Ovary (tissue), 9 donors: ENCODE data around the gene GRM5. TPM values are rescaled to one million over a fixed set of nuclear protein-coding genes. Genes with fewer than 3 reads are reported as not detected.

Experiments
- DNase-seq, 5 donors: peaks; one replicate each; pipeline ENCODE4 v3.0.0-alpha.2; 2019 to 2020
- H3K27ac ChIP-seq, 2 donors: fragments of 200-600 bp; one replicate each; pipeline versions ENCODE4 v1.5.1 to v1.8.0; 2019 to 2022
- H3K27me3 ChIP-seq: fragments of 200-600 bp; one replicate; pipeline ENCODE4 v1.8.0; 2022
- H3K36me3 ChIP-seq: fragments of 200-600 bp; sonication (generic); one replicate; pipeline ENCODE4 v1.5.1; 2019
- H3K4me1 ChIP-seq: one replicate; pipeline ENCODE4 v1.8.1; 2013; ENCODE audit warnings: mild to moderate bottlenecking, moderate library complexity; ENCODE audit not compliant: insufficient read depth
- H3K4me3 ChIP-seq: fragments of 200-600 bp; sonication (generic); one replicate; pipeline ENCODE4 v1.5.1; 2017
- H3K9me3 ChIP-seq, 2 donors: fragments of 200-600 bp in 1 of 2; sonication (generic) in 1 of 2; one replicate each; pipeline versions ENCODE4 v1.5.1 to v1.8.1; 2013 to 2019; ENCODE audit warnings: mild to moderate bottlenecking in 1 of 2, moderate library complexity in 1 of 2
- EP300 ChIP-seq: sonication (generic); formaldehyde crosslinking; IDR thresholded peaks from one replicate; pipeline ENCODE4 v1.6.1; 2017; ENCODE audit warnings: antibody characterized with exemption
- POLR2A ChIP-seq: fragments of 450-650 bp; IDR thresholded peaks from one replicate; pipeline ENCODE4 v1.6.1; 2017; ENCODE audit warnings: antibody characterized with exemption, mild to moderate bottlenecking, moderate library complexity
- WGBS, 3 donors: extraction: QIAGEN DNeasy Blood & Tissue Kit in 1 of 3; methylation state at CpG; one replicate each; pipeline versions ENCODE4 v1.1.5 to v1.1.7; 2013 to 2017; 5-methylcytosine and 5-hydroxymethylcytosine counted together
- intact Hi-C, 4 donors: fragments of 100-400 bp; cut with DNase I; formaldehyde crosslinking; loops; one replicate each; pipeline versions ENCODE4 v1.11.0 to v1.15.1; 2022 to 2023
- polyA plus RNA-seq, 2 donors: library from polyadenylated mRNA; stranded (reverse); fragments of 200-250 nt in 1 of 2; fragments of 350-450 nt in 1 of 2; fragmentation: Illumina TruSeq in 1 of 2; extraction: RNeasy Lipid Tissue Mini Kit (QIAGEN cat#74804) in 1 of 2; gene quantifications; one replicate each; pipeline ENCODE4 v1.2.3, GENCODE V29; 2013 to 2014
- total RNA-seq, 7 donors: library from RNA; depleted of rRNA in 2 of 7; stranded (reverse); fragments of >200 nt in 2 of 7; fragmentation: NEBNext Ultra II Directional in 3 of 7; extraction: Animal tissue kit (Norgen Biotek cat#: 25700) in 3 of 7; gene quantifications; one replicate each; pipeline versions ENCODE4 v1.1.0 to v1.2.4, GENCODE V29; 2016 to 2023
- TF ChIP-seq, protein P1 (sequence below), 3 donors: fragments of 450-650 bp in 2 of 3; fragments of 200-600 bp in 1 of 3; IDR thresholded peaks; one replicate each; pipeline versions ENCODE4 v1.5.1 to v1.8.0; 2016 to 2022; ENCODE audit warnings: antibody characterized with exemption in 3 of 3, mild to moderate bottlenecking in 1 of 3
- donor health status: DM: no; HTN: no; CAD: no; lungs with moderate emphysema.
- donor health status: DM: no; HTN: no; CAD: no.
- donor health status: Bipolar disorder and iron deficiency.
- donor health status: DM: yes; HTN: yes; CAD: no.
- donor health status: DM: no; HTN: no; CAD: no.
- donor health status: DM: yes; HTN: yes; CAD: no.

The GRM5 gene
- total and polyA plus RNA-seq, 9 donors = under 0.01 to 0.03 TPM; not detected in 7

DNA sequence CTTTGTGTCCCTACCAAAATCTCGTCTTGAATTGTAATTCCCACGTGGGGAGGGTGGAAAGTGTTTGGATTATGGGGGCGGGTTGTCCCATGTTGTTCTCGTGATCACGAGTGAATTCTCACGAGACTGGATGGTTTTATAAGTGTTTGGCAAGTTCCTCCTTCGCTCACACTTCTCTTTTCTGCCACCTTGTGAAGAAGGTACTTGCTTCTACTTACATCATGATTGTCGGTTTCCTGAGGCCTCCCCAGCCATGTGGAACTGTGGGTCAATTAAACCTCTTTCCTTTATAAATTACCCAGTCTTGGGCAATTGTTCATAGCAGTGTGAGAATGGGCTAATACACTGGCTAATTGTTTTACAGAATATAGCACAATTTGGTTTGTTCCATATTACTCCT lies 326.3 kb downstream of the GRM5 start:
- H3K9me3 ChIP-seq = no peaks in the 10 kb centered on the region
- no peak overlapping the region for H3K27ac ChIP-seq
- WGBS, 3 donors = 81 to 86% (median 81%) methylated on average over 8 of the region's 8 CpGs
- no peak for DNase-seq
- intact Hi-C loops = no loop called here
- H3K4me3 ChIP-seq = no peak overlapping the region
- TF ChIP-seq, protein P1, sequence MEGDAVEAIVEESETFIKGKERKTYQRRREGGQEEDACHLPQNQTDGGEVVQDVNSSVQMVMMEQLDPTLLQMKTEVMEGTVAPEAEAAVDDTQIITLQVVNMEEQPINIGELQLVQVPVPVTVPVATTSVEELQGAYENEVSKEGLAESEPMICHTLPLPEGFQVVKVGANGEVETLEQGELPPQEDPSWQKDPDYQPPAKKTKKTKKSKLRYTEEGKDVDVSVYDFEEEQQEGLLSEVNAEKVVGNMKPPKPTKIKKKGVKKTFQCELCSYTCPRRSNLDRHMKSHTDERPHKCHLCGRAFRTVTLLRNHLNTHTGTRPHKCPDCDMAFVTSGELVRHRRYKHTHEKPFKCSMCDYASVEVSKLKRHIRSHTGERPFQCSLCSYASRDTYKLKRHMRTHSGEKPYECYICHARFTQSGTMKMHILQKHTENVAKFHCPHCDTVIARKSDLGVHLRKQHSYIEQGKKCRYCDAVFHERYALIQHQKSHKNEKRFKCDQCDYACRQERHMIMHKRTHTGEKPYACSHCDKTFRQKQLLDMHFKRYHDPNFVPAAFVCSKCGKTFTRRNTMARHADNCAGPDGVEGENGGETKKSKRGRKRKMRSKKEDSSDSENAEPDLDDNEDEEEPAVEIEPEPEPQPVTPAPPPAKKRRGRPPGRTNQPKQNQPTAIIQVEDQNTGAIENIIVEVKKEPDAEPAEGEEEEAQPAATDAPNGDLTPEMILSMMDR (IDR thresholded peaks at IDR 0.05) = no peak
- TF ChIP-seq POLR2A = no peak
- TF ChIP-seq EP300 = no peak
- no peaks in the 10 kb centered on the region for H3K4me1 ChIP-seq
- H3K36me3 ChIP-seq = no peaks in the 10 kb centered on the region
- no peaks in the 10 kb centered on the region for H3K27me3 ChIP-seq

DNA sequence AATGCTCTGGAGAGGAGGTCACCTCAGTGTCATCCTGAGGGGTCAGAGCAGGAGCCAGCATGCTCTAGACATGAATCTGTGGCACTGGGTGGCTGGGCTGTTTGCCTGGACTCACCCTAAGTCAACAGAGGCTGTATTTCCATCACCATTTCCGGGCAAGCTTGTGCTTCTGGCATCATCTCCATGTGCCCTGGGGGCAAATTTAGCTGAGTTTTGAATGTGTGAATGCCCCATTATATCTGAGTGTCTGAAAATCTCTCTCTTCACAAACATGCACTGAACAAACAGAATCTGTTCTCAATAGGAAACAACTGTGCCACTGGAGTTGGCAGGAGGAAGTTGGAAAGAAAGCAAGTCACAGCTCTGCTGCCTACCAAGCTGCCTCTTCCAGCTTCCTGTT lies 356.2 kb downstream of the GRM5 start:
- no peaks in the 10 kb centered on the region for H3K36me3 ChIP-seq
- no peak for DNase-seq
- 77 to 83% (median 79%) methylated on average over 1 of the region's 1 CpG for WGBS, 3 donors
- no peaks in the 10 kb centered on the region for H3K27me3 ChIP-seq
- no peaks in the 10 kb centered on the region for H3K4me1 ChIP-seq
- intact Hi-C loops = no loop called here
- no peaks in the 10 kb centered on the region for H3K9me3 ChIP-seq
- TF ChIP-seq, protein P1 (IDR thresholded peaks at IDR 0.05) = no peak
- TF ChIP-seq EP300 = no peak
- TF ChIP-seq POLR2A = no peak
- no peak overlapping the region for H3K4me3 ChIP-seq
- H3K27ac ChIP-seq = no peak overlapping the region

DNA sequence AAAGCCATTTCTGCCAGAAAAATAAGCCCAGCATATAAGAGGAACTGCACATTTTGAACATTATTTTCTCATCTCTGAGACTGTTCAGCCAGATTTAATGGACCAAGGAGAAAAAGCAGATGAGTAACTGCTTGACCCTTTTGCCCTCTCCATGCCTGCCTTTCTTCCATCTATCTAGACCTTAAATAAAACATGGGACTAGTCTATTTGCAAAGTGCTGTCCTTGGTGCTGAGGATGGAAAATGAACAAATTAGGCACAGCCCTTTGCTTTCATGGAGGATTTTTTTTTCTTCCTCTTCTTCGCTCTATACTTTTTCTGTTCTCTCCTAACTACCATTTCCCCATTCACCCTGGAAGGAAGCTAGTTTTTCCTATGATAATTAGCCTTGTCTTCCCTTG lies 361.3 kb downstream of the GRM5 start:
- TF ChIP-seq EP300 = no peak
- no peak for TF ChIP-seq POLR2A
- TF ChIP-seq, protein P1 (IDR thresholded peaks at IDR 0.05) = no peak
- H3K4me3 ChIP-seq = no peak overlapping the region

DNA sequence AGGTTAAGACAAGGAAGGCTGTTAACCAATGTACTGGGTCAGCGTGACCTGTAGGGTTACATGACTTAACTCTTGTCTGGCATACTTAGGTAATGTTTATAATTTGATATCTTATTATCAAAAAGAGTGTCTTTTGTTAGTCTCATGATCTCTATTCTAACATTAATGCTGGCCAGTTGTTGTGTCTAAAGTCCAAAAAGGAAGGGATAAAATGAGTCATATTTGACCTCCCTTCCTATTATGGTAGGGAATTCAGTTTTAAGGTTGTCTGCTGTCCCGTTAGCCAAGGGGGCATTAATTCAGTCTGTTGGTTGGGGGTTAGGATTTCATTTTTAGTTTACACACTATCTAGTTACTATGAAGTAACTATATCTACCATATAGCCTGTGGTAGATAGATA lies 364.0 kb downstream of the GRM5 start:
- Histone ChIP-seq H3K9me3 (no peaks in the 10 kb centered on the region), H3K4me1 (peaks cover 1% of the 10 kb centered on the region), H3K27ac (no peak overlapping the region), H3K27me3 (no peaks in the 10 kb centered on the region), H3K4me3 (no peak overlapping the region), H3K36me3 (no peaks in the 10 kb centered on the region)
- intact Hi-C loops = no loop called here
- 45 to 52% (median 46%) methylated on average over 2 of the region's 2 CpGs for WGBS, 3 donors
- no peak for DNase-seq
- TF ChIP-seq POLR2A = no peak
- TF ChIP-seq, protein P1 (IDR thresholded peaks at IDR 0.05) = no peak
- no peak for TF ChIP-seq EP300

More for the DNA sequence above, 361.3 kb downstream of the GRM5 start:
- Histone ChIP-seq H3K9me3 (no peaks in the 10 kb centered on the region), H3K4me1 (peaks cover 1% of the 10 kb centered on the region), H3K36me3 (no peaks in the 10 kb centered on the region), H3K27ac (no peak overlapping the region), H3K27me3 (no peaks in the 10 kb centered on the region)
- intact Hi-C loops = no loop called here
- WGBS, 3 donors = 78 to 87% (median 84%) methylated on average over 1 of the region's 1 CpG
- DNase-seq = no peak
